Measurements from ENCODE around the gene TSHZ3.

The TSHZ3 gene

GRCh38 chr19:31282346-31282745, 66.9 kb downstream of the TSHZ3 start:
- DNase-seq: no peak

DNA sequence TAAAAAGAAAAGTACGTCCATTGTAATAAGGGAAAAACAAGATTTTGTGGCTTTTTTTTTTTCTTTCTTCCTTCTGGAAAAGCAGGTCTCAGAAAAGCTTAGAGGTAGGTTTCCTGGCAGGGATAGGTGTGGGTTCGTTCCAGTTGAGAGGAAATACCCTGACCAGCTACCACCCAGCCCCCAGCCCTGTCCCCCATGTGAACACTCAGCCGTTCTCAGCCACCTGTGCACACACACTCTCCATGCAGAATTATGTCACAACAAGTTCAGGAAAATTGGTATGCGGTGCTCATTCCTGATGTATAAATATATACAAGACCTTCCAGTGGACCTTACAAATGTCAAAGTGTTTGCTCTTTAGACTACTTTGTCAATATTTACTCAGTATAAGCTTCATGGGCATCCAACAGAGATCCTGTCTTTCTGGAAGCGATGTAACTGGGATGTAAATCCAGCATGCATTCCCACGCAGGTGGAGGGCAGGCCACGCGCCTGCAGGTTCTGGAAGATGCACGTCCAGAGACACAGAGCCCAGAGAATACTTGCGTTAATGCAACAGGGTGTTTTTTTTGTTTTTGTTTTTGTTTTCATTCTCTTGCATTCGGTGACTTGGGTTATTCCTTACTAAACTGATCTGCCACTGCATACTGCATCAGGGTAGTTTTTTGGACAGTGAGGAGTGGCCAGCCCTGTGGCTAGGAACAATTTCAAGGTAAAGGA, 68.8 kb downstream of the TSHZ3 start:
- DNase-seq: no peak

- no peak for DNase-seq
Observed at GRCh38 chr19:31279436-31279765, 69.8 kb downstream of the TSHZ3 start.

DNA sequence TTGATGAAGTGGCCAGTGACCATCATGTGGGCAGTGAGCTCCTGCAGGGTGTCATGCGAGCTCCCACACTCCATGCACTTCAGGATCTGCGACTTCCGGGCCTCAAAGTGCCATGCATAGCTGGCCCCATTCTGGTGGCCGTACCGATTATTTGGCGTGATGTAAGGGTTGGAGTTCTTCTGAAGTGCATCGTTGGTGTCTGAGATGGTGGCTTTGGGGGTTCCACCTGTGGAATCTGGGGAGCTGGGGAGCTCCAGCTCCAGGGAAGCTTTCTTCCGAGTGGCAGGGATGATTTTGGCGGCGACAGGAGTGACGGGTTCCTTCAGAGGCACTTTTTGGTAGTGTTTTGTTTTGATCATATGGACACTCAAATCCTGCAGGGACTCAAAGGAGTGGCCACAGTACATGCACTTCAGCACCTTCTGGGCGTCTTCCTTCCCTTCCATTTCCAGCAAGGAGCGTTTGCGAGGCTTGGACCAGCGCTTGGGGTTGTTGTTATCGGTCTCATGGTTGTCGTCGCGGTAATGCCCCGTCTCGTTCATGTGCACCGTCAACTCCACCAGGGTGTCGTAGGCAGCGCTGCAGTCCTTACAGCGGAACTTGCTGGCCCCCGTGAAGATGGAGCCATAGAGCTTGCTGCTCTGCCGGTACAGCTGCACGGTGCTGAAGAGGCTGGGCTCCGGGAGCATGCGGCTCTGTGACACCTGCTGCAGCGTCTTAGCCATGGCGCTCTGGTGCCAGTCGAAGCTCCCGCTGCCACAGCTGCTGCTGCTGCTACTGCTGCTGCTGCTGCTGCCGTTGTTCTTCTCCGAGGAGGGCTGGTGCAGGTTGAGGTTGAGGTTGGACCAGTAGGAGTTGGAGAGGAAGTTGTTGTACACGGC, 70.4 kb downstream of the TSHZ3 start:
- DNase-seq: no peak

DNA sequence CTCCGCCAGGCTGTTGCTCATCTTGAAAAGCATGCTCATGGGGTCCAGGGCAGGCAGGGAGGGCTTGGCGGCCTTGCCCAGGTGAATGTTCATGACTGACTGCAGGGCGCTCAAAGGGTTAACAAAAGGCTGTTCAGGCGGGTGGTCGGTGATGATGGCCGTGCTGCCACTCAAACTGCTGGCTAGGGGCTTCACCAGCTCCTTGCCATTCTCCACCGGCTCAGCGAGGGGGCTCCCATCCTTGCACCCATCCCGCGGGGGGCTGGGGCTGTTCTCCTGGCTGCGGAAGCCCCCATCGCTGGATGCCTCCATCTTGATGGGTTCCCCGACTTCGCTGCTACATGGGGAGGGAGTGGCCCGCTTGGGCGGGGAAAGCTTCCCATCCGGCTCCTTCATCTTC, 71.7 kb downstream of the TSHZ3 start:
- DNase-seq: no peak

DNA sequence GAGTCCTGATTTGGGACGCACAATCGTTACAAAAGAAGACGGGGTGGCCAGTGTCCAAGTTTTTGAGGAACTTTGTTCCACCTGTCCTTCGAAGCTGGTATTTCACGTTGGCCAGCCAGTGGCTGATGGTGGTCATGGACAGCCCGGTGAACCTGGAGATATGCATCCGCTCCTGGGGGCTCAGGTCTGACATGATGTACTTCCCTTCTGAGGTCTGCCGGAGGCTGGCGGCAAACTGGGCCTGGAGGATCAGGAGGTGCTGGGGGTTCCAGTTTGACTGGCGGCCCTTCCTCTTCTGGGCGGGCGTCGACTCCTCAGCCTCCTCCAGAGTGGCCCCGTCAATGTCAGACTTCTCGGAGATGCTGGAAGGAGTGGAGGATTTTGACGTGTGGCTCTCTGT, 72.4 kb downstream of the TSHZ3 start:
- DNase-seq: no peak

DNA sequence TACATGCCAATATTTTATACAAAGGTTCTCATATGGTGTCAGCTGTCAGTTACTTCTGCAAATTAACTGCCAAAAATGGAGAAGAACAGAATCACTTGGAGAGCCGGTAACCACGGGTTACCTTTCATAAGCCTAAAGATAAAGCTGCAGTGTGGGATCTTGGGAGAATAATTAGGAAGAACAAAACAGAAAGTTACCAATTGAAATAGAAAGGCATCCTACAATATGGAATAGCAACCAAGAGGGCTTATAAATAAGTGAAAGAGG, 74.2 kb downstream of the TSHZ3 start:
- no peak for DNase-seq

DNA sequence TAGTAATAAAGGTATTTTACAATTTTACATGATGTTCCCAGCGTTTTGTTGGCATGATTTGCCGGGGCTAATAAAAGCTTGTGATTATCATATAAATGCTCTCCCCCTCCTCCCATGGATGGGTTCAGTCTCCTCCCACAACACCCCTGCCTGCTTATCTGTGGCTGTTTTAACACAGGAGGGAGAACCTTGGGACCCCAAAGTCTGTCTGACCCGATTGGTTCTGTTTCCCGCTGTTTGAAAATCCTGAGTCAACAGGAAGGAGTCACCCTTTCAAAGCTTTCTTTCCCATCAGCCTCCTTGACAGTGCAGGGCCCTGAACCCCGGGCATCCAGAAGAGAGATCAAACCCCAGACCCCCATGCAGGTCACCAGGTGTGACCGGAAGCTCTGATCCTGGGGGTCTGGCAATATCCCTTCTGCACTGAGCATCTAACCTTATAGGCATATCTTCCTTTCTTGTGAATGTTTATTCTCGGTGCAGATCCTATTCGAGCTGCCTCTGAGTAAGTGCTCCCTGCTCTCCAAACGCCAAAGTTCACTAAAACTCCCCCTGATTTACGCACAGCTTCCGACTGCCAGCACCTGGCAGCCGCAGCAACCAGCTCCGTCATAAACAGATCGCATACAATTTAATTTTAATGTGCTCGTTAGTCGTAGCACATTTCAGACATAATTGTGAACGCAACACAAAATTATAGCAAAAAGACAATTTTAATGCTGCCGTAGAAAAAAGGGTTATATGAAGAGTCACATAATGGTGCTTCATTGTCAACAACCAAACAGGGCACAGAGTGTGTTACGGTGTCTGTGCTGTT, 74.8 kb downstream of the TSHZ3 start:
- no peak for DNase-seq

DNA sequence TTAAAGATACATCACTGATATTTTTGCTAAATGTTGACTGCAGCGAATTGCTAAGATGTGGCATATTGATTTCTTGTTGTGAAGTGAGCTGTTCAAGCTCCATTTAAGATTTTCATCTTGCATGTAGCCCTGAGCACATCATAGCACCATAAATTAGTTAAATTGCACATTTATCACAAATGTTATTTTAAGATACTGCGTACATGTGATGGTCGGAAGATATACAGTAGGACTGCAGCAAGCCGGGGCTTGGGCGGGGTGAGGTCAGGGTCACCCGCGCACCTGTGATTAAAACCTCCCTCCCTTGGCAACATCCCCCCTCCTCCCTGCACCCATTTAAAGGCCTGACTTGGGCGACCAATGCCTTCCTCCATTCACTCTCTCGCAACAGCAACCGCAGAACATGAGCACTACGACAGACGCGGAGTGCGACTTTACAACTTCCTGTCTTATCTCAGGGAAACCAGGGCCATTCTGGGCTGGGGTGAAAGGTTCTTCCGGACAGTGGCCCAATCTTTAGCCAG, 76.6 kb downstream of the TSHZ3 start:
- no peak for DNase-seq

GRCh38 chr19:31271306-31271911, 77.8 kb downstream of the TSHZ3 start:
- no peak for DNase-seq

DNA sequence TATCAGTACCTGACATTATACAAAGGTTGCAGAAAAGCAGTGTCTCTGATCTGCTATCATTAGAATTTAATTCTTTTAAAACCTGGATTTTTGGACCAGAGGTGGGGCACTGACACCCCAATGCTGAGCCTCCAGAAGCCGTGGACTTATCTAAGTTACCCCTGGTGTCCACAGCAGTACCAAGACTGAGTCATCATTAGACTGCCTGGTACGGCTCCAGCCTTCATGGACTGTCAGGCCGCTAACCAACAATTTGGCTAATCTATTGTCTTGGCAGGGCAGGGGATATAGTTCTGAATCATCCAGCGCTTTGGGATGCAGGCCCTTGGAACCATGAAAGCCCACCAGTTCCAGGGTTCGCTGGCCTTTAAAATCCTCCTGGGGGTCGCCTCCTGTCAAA, 78.3 kb downstream of the TSHZ3 start:
- DNase-seq: no peak

GRCh38 chr19:31269425-31270127, 79.7 kb downstream of the TSHZ3 start:
- DNase-seq: no peak

DNA sequence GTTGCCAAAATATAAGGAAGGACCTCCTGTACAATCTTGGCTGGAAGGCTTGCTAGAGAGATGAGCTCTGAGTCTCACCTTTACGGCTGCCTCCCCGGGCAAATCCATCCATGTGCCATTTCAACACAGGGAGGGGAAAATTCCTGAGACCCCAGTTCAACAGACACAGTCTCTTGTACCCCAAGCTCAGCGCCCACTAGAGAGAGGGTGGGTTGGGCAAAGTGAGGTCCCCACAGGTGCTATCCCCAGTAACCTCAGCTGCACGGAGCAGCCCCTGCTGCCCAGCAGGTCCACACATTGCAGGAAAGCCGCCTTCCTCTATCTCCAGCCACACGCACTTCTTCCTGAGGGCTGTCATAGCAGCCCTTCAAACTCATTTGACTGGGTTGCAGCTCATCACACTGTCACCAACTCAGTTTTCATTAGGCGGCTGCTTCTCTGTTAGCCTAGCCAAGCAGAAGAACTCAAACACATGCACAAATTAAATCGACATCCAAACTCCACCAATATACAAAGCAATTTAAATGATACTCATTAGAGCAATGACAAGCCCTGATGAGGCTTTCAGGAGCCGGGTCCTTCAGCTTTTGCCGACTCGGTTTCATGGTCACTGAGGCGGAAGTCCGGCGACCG, 80.4 kb downstream of the TSHZ3 start:
- DNase-seq: no peak

GRCh38 chr19:31266731-31267130, 82.5 kb downstream of the TSHZ3 start:
- DNase-seq: no peak

- DNase-seq: no peak
Observed at GRCh38 chr19:31266196-31266595, 83.0 kb downstream of the TSHZ3 start.

- DNase-seq: no peak
Observed at GRCh38 chr19:31264041-31264778, 85.0 kb downstream of the TSHZ3 start.

GRCh38 chr19:31263328-31263727, 85.9 kb downstream of the TSHZ3 start:
- DNase-seq: no peak

DNA sequence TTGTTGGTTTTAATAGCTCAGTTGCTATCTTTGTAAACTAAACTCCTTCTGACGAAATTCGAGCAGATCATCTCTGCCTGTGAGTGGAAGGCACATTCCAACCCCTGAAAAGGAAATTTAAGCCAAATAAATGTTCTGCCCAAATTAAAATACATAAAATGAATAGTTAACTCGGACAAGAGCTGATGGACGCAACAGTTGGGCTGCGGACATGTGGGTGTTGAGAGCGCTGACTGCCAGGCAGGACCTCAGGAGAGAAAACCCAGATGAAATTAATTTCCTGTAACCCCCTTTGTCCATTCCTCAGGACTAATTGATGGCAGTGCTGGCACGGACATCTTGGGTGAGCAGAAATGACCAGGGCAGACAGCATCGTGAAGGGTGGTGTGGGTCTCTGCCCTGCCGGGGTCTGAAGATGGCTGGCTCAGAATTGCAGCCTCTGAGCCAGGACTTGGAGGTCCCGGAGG, 86.5 kb downstream of the TSHZ3 start:
- no peak for DNase-seq

GRCh38 chr19:31261603-31262212, 87.5 kb downstream of the TSHZ3 start:
- no peak for DNase-seq

- DNase-seq: no peak
Observed at GRCh38 chr19:31261019-31261602, 88.1 kb downstream of the TSHZ3 start.

Data from NCI-H510A treated with DMSO at 0.1 percent for 48 hours (cell line).